ENCODE results near the gene ZCCHC7. TPM values are rescaled to one million over a fixed set of nuclear protein-coding genes. Genes with fewer than 3 reads are reported as not detected.

ZCCHC7 gene
- total and polyA plus RNA-seq, 9 of the 15 experiments (the other 6 are each of a cell fraction or from before 2014, with no cell fraction given): 34.1 to 68.9 (median 48.8) TPM

DNA sequence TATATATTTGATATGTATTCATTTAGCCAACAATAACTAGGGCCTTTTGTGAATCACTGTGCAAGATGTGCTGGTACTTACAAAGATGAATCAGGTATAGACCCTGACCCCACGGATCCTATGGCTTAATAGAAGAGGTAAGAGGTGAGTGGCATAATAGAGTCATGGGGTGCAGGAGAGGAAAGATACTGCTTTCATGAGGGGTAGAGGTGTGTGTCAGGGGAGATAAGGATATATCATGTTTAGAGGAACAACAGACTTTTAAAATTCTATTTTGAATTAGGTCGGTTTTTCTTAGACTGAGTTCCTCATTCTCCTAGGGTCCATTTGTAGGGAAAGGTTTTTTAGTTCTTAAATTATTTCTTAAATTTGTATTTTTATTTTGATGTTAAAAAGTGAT, 27.8 kb downstream of the ZCCHC7 start (continued):
- TF ChIP-seq ZNF75A (CRISPR knock-in tag; IDR thresholded peaks at IDR 0.05): no peak
- TF ChIP-seq, protein P1, sequence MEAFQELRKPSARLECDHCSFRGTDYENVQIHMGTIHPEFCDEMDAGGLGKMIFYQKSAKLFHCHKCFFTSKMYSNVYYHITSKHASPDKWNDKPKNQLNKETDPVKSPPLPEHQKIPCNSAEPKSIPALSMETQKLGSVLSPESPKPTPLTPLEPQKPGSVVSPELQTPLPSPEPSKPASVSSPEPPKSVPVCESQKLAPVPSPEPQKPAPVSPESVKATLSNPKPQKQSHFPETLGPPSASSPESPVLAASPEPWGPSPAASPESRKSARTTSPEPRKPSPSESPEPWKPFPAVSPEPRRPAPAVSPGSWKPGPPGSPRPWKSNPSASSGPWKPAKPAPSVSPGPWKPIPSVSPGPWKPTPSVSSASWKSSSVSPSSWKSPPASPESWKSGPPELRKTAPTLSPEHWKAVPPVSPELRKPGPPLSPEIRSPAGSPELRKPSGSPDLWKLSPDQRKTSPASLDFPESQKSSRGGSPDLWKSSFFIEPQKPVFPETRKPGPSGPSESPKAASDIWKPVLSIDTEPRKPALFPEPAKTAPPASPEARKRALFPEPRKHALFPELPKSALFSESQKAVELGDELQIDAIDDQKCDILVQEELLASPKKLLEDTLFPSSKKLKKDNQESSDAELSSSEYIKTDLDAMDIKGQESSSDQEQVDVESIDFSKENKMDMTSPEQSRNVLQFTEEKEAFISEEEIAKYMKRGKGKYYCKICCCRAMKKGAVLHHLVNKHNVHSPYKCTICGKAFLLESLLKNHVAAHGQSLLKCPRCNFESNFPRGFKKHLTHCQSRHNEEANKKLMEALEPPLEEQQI (IDR thresholded peaks at IDR 0.05): 0 out of 2 replicates have a peak, but pooled peaks have one; percentile 30
- no peak for TF ChIP-seq CCNT2 (IDR thresholded peaks at IDR 0.05; ENCODE audit: borderline replicate concordance, extremely low read depth, insufficient read length, low read depth, low read length)
- no peak for TF ChIP-seq BRD9 (IDR thresholded peaks at IDR 0.05; ENCODE audit: low read depth, partially characterized antibody)
- TF ChIP-seq PML (IDR thresholded peaks at IDR 0.05; ENCODE audit: low read length): peak; percentile 37; the same call in 1 of the 2 replicates
- no peak for TF ChIP-seq SAFB2 (IDR thresholded peaks at IDR 0.05; ENCODE audit: borderline replicate concordance, low read depth, low read length, severe bottlenecking)
- TF ChIP-seq FOXM1 (IDR thresholded peaks at IDR 0.05; ENCODE audit: low read depth): peak; percentile 42; the same call in 1 of the 2 replicates
- no peak for TF ChIP-seq FOXM1 (CRISPR knock-in tag; IDR thresholded peaks at IDR 0.05; ENCODE audit: low read depth)
- no peak for TF ChIP-seq CAMTA2 (CRISPR knock-in tag; conservative IDR thresholded peaks at IDR 0.05)
- no peak for TF ChIP-seq PKNOX1 (IDR thresholded peaks at IDR 0.05)
- TF ChIP-seq, protein P2, sequence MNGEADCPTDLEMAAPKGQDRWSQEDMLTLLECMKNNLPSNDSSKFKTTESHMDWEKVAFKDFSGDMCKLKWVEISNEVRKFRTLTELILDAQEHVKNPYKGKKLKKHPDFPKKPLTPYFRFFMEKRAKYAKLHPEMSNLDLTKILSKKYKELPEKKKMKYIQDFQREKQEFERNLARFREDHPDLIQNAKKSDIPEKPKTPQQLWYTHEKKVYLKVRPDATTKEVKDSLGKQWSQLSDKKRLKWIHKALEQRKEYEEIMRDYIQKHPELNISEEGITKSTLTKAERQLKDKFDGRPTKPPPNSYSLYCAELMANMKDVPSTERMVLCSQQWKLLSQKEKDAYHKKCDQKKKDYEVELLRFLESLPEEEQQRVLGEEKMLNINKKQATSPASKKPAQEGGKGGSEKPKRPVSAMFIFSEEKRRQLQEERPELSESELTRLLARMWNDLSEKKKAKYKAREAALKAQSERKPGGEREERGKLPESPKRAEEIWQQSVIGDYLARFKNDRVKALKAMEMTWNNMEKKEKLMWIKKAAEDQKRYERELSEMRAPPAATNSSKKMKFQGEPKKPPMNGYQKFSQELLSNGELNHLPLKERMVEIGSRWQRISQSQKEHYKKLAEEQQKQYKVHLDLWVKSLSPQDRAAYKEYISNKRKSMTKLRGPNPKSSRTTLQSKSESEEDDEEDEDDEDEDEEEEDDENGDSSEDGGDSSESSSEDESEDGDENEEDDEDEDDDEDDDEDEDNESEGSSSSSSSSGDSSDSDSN (IDR thresholded peaks at IDR 0.05; ENCODE audit: borderline replicate concordance in 1 of 2, low read depth in 2 of 2, low read length in 2 of 2): no peak
- TF ChIP-seq NCOA1 (IDR thresholded peaks at IDR 0.05; ENCODE audit: low read depth): no peak
- TF ChIP-seq MTA3 (IDR thresholded peaks at IDR 0.05; ENCODE audit: borderline replicate concordance): no peak
- TF ChIP-seq, protein P3, sequence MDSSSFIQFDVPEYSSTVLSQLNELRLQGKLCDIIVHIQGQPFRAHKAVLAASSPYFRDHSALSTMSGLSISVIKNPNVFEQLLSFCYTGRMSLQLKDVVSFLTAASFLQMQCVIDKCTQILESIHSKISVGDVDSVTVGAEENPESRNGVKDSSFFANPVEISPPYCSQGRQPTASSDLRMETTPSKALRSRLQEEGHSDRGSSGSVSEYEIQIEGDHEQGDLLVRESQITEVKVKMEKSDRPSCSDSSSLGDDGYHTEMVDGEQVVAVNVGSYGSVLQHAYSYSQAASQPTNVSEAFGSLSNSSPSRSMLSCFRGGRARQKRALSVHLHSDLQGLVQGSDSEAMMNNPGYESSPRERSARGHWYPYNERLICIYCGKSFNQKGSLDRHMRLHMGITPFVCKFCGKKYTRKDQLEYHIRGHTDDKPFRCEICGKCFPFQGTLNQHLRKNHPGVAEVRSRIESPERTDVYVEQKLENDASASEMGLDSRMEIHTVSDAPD (CRISPR knock-in tag; IDR thresholded peaks at IDR 0.05): no peak
- peak; percentile 59; the same call in 1 of the 2 replicates for TF ChIP-seq ZEB2 (IDR thresholded peaks at IDR 0.05)
- TF ChIP-seq ARID2 (IDR thresholded peaks at IDR 0.05): no peak
- TF ChIP-seq, protein P4, sequence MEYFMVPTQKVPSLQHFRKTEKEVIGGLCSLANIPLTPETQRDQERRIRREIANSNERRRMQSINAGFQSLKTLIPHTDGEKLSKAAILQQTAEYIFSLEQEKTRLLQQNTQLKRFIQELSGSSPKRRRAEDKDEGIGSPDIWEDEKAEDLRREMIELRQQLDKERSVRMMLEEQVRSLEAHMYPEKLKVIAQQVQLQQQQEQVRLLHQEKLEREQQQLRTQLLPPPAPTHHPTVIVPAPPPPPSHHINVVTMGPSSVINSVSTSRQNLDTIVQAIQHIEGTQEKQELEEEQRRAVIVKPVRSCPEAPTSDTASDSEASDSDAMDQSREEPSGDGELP (CRISPR knock-in tag; IDR thresholded peaks at IDR 0.05; ENCODE audit: borderline replicate concordance): no peak
- TF ChIP-seq POLR2AphosphoS2 (IDR thresholded peaks at IDR 0.05; ENCODE audit: low read length): no peak
- TF ChIP-seq HIVEP1 (CRISPR knock-in tag; IDR thresholded peaks at IDR 0.05): no peak
- no peak for TF ChIP-seq CEBPB (tag; IDR thresholded peaks at IDR 0.05)
- TF ChIP-seq ZNF23 (CRISPR knock-in tag; IDR thresholded peaks at IDR 0.05): no peak
- TF ChIP-seq NFIX (CRISPR knock-in tag; IDR thresholded peaks at IDR 0.05; ENCODE audit: low read depth): no peak
- no peak for TF ChIP-seq NR3C1 (CRISPR knock-in tag; IDR thresholded peaks at IDR 0.05)
